ENCODE data around the gene PRAMEF1. TPM values are rescaled to one million over a fixed set of nuclear protein-coding genes. Genes with fewer than 3 reads are reported as not detected.

Gene PRAMEF1
- polyA plus RNA-seq, 1 donor from 2014 or later, result not detected

GRCh38 chr1:12773438-12773837 is 17.8 kb upstream of the PRAMEF1 start, which contains the start of gene PRAMEF12:
TSS of gene PRAMEF12 (plus strand) at chr1:12773738. CDS start at chr1:12774868, 1,130 bp downstream.
- no peak within 1 kb of the TSS for H2AFZ ChIP-seq (ENCODE audit: low read depth, low read length)
- H3K4me2 ChIP-seq (ENCODE audit: low read length), result no peak within 1 kb of the TSS
- H3K79me2 ChIP-seq (replicated peaks; ENCODE audit: insufficient read depth, low read length), result no peaks in the 10 kb centered on the region
- no peak within 1 kb of the TSS for H3K9ac ChIP-seq (ENCODE audit: low read length)
- H3F3A ChIP-seq (ENCODE audit: insufficient read depth, low read length, poor library complexity, severe bottlenecking), result no peaks in the 10 kb centered on the region
- no peaks in the 10 kb centered on the region for H3K36me3 ChIP-seq (ENCODE audit: insufficient read depth, low read length)
- no peaks in the 10 kb centered on the region for H3K27me3 ChIP-seq (ENCODE audit: insufficient read depth, low read depth, low read length)
- no peak within 1 kb of the TSS for H3K27ac ChIP-seq (ENCODE audit: low read length)
- no peaks in the 10 kb centered on the region for H3K9me2 ChIP-seq (ENCODE audit: insufficient read depth, low read length)
- H3K9me3 ChIP-seq (ENCODE audit: low read length), result no peaks in the 10 kb centered on the region
- H3K4me3 ChIP-seq (ENCODE audit: low read length), result no peak within 1 kb of the TSS
- TF ChIP-seq MXI1 (conservative IDR thresholded peaks at IDR 0.05; ENCODE audit: poor library complexity, severe bottlenecking), result no peak
- TF ChIP-seq EZH2 (IDR thresholded peaks at IDR 0.05; ENCODE audit: borderline replicate concordance, insufficient read depth, low read length, poor library complexity, severe bottlenecking), result no peak
- no peak for TF ChIP-seq POLR2AphosphoS5 (IDR thresholded peaks at IDR 0.05)
- no peak for TF ChIP-seq RAD21 (conservative IDR thresholded peaks at IDR 0.05)
- no peak for TF ChIP-seq EP300 (conservative IDR thresholded peaks at IDR 0.05; ENCODE audit: poor library complexity, severe bottlenecking)
- TF ChIP-seq, protein P1, sequence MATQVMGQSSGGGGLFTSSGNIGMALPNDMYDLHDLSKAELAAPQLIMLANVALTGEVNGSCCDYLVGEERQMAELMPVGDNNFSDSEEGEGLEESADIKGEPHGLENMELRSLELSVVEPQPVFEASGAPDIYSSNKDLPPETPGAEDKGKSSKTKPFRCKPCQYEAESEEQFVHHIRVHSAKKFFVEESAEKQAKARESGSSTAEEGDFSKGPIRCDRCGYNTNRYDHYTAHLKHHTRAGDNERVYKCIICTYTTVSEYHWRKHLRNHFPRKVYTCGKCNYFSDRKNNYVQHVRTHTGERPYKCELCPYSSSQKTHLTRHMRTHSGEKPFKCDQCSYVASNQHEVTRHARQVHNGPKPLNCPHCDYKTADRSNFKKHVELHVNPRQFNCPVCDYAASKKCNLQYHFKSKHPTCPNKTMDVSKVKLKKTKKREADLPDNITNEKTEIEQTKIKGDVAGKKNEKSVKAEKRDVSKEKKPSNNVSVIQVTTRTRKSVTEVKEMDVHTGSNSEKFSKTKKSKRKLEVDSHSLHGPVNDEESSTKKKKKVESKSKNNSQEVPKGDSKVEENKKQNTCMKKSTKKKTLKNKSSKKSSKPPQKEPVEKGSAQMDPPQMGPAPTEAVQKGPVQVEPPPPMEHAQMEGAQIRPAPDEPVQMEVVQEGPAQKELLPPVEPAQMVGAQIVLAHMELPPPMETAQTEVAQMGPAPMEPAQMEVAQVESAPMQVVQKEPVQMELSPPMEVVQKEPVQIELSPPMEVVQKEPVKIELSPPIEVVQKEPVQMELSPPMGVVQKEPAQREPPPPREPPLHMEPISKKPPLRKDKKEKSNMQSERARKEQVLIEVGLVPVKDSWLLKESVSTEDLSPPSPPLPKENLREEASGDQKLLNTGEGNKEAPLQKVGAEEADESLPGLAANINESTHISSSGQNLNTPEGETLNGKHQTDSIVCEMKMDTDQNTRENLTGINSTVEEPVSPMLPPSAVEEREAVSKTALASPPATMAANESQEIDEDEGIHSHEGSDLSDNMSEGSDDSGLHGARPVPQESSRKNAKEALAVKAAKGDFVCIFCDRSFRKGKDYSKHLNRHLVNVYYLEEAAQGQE (IDR thresholded peaks at IDR 0.05; ENCODE audit: borderline replicate concordance), result no peak
- no peak for TF ChIP-seq CTCF (IDR thresholded peaks at IDR 0.05; ENCODE audit: poor library complexity, severe bottlenecking)
- no peak for TF ChIP-seq SMC3 (conservative IDR thresholded peaks at IDR 0.05; ENCODE audit: poor library complexity)
- TF ChIP-seq TAF1 (IDR thresholded peaks at IDR 0.05; ENCODE audit: low read depth), result no peak
- H4K20me1 ChIP-seq (ENCODE audit: insufficient read depth), result no peaks in the 10 kb centered on the region

DNA sequence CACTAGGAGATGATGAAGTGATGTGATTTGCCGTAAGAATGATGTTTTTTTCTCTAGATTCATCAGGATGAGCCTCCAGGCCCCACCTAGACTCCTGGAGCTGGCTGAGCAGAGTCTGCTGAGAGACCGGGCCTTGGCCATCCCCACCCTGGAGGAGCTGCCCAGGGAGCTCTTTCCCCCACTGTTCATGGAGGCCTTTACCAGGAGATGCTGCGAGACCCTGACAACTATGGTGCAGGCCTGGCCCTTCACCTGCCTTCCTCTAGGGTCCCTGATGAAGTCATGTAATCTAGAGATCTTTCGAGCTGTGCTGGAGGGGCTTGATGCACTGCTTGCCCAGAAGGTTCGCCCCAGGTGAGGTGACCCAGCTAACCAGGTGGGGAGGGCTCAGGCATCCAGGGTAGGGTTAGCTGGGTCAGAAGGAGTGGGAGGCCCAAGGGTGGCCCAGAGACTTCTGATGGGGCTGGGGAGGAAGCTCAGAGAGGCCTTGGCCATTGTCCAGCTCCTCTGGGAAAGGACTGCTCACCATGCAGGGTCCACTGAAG is 16.3 kb upstream of the PRAMEF1 start:
- no peaks in the 10 kb centered on the region for H3K79me2 ChIP-seq (replicated peaks; ENCODE audit: insufficient read depth, low read length)
- no peaks in the 10 kb centered on the region for H3K36me3 ChIP-seq (ENCODE audit: insufficient read depth, low read length)
- no peak overlapping the region for H3K9ac ChIP-seq (ENCODE audit: low read length)
- H3K27ac ChIP-seq (ENCODE audit: low read length), result no peak overlapping the region
- no peak overlapping the region for H3K4me2 ChIP-seq (ENCODE audit: low read length)
- H3K9me3 ChIP-seq (ENCODE audit: low read length), result no peaks in the 10 kb centered on the region
- no peaks in the 10 kb centered on the region for H3K9me2 ChIP-seq (ENCODE audit: insufficient read depth, low read length)
- H3K4me3 ChIP-seq (ENCODE audit: low read length), result no peak overlapping the region
- H3K27me3 ChIP-seq (ENCODE audit: insufficient read depth, low read depth, low read length), result no peaks in the 10 kb centered on the region
- no peak overlapping the region for H2AFZ ChIP-seq (ENCODE audit: low read depth, low read length)
- H3F3A ChIP-seq (ENCODE audit: insufficient read depth, low read length, poor library complexity, severe bottlenecking), result no peaks in the 10 kb centered on the region
- H4K20me1 ChIP-seq (ENCODE audit: insufficient read depth), result no peaks in the 10 kb centered on the region
- TF ChIP-seq, protein P1 (IDR thresholded peaks at IDR 0.05; ENCODE audit: borderline replicate concordance), result no peak
- TF ChIP-seq TAF1 (IDR thresholded peaks at IDR 0.05; ENCODE audit: low read depth) (no peak), RAD21 (conservative IDR thresholded peaks at IDR 0.05) (no peak), EP300 (conservative IDR thresholded peaks at IDR 0.05; ENCODE audit: poor library complexity, severe bottlenecking) (no peak), CTCF (IDR thresholded peaks at IDR 0.05; ENCODE audit: poor library complexity, severe bottlenecking) (no peak), MXI1 (conservative IDR thresholded peaks at IDR 0.05; ENCODE audit: poor library complexity, severe bottlenecking) (no peak), SMC3 (conservative IDR thresholded peaks at IDR 0.05; ENCODE audit: poor library complexity) (no peak)

Measured in neural cell (in vitro differentiated cells).